Upper lobe of left lung (tissue), 4 donors: ENCODE results near the gene MGAT4A.

ENCODE experiments used
- POLR2A ChIP-seq, 4 donors: fragments of 450-650 bp; IDR thresholded peaks; one replicate each; pipeline ENCODE4 v1.5.1; 2016 to 2017; ENCODE audit warnings: antibody characterized with exemption in 4 of 4, mild to moderate bottlenecking in 2 of 4
- TF ChIP-seq, protein P1 (sequence below), 6 experiments: fragments of 450-650 bp in 4 of 6; fragments of 200-600 bp in 2 of 6; sonication (generic) in 2 of 6; IDR thresholded peaks; one replicate each; pipeline ENCODE4 v1.5.1; 2016 to 2019; ENCODE audit warnings: antibody characterized with exemption in 6 of 6

DNA sequence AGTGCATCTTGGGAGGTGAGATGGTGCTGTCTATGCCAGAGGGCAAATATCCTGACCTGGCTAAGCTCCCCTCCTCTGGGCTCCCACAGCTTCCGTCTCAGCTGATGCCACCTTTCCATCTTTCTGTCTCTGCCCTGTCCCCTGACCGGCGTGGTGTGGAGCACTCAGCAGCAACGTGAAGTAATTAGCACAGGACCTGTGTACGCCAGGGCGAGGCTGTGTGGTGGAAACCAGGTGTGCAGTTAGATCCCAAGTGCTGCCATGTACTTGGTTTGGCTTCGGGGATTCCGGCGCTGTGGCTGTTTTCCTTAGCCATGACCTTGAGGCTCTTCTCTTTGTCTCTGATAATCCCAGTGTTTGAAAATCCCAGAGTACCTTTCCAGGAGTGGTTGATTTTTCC lies 159.1 kb downstream of the MGAT4A start:
- TF ChIP-seq, protein P1, sequence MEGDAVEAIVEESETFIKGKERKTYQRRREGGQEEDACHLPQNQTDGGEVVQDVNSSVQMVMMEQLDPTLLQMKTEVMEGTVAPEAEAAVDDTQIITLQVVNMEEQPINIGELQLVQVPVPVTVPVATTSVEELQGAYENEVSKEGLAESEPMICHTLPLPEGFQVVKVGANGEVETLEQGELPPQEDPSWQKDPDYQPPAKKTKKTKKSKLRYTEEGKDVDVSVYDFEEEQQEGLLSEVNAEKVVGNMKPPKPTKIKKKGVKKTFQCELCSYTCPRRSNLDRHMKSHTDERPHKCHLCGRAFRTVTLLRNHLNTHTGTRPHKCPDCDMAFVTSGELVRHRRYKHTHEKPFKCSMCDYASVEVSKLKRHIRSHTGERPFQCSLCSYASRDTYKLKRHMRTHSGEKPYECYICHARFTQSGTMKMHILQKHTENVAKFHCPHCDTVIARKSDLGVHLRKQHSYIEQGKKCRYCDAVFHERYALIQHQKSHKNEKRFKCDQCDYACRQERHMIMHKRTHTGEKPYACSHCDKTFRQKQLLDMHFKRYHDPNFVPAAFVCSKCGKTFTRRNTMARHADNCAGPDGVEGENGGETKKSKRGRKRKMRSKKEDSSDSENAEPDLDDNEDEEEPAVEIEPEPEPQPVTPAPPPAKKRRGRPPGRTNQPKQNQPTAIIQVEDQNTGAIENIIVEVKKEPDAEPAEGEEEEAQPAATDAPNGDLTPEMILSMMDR (IDR thresholded peaks at IDR 0.05) = no peak
- TF ChIP-seq POLR2A (IDR thresholded peaks at IDR 0.05) = no peak
